SU-DHL-6 (cell line): Measurements from ENCODE around the gene TMTC1.

Source experiments
- H2AFZ ChIP-seq: fragments of 200-600 bp; sonication (generic); 2 replicates; pipeline ENCODE4 v1.6.1; 2014; ENCODE audit warnings: low read depth, mild to moderate bottlenecking, moderate library complexity, mixed read lengths, antibody characterized with exemption, low read length; ENCODE audit not compliant: severe bottlenecking
- H3F3A ChIP-seq: fragments of 200-600 bp; shearing (Covaris generic); 2 replicates; pipeline ENCODE4 v1.6.0; 2016; ENCODE audit warnings: antibody characterized with exemption, mild to moderate bottlenecking; ENCODE audit not compliant: insufficient read depth
- H3K27ac ChIP-seq: fragments of 200-600 bp; sonication (generic); 2 replicates; pipeline ENCODE4 v1.5.1; 2016; ENCODE audit warnings: low read depth, mild to moderate bottlenecking, low read length, moderate library complexity, mixed read lengths
- H3K27me3 ChIP-seq: fragments of 200-600 bp; sonication (generic), shearing (Covaris generic); 2 replicates; pipeline ENCODE4 v1.6.0; 2014; ENCODE audit warnings: mild to moderate bottlenecking, low read length
- H3K36me3 ChIP-seq: fragments of 200-600 bp; sonication (generic); 2 replicates; pipeline ENCODE4 v1.6.1; 2014; ENCODE audit warnings: mild to moderate bottlenecking, low read length, mixed read lengths
- H3K4me2 ChIP-seq: fragments of 300-600, 200-600 bp; shearing (Covaris generic), sonication (generic); 2 replicates; pipeline ENCODE4 v1.6.0; 2014; ENCODE audit warnings: low read length, low read depth, mild to moderate bottlenecking; ENCODE audit not compliant: poor library complexity, severe bottlenecking
- H3K4me3 ChIP-seq: fragments of 200-600 bp; sonication (generic); 2 replicates; pipeline ENCODE4 v1.5.1; 2014; ENCODE audit warnings: antibody characterized with exemption, low read length, mild to moderate bottlenecking, mixed read lengths; ENCODE audit not compliant: insufficient read depth, poor library complexity, severe bottlenecking
- H3K79me2 ChIP-seq: fragments of 200-600 bp; sonication (generic); 2 replicates; pipeline ENCODE4 v1.6.1; 2014; ENCODE audit warnings: mild to moderate bottlenecking, low read length, moderate library complexity; ENCODE audit not compliant: insufficient read depth
- H3K9ac ChIP-seq: fragments of 200-600 bp; sonication (generic); 2 replicates; pipeline ENCODE4 v1.7.0; 2014; ENCODE audit warnings: mild to moderate bottlenecking, low read length
- H3K9me2 ChIP-seq: fragments of 200-600 bp; sonication (generic); replicated peaks from 2 replicates; pipeline ENCODE4 v1.6.1; 2014; ENCODE audit warnings: low read length; ENCODE audit not compliant: insufficient read depth
- H3K9me3 ChIP-seq: fragments of 200-600 bp; sonication (generic); 2 replicates; pipeline ENCODE4 v1.6.1; 2014; ENCODE audit warnings: low read length, mixed read lengths; ENCODE audit not compliant: insufficient read depth
- H4K20me1 ChIP-seq: fragments of 200-600 bp; sonication (generic); 2 replicates; pipeline ENCODE4 v1.6.1; 2014; ENCODE audit warnings: low read depth, mild to moderate bottlenecking, antibody characterized with exemption, low read length, moderate library complexity, mixed read lengths
- CTCF ChIP-seq: fragments of 200-600 bp; sonication (generic); IDR thresholded peaks from one replicate; pipeline ENCODE4 v1.5.1; 2017; ENCODE audit warnings: antibody characterized with exemption, mild to moderate bottlenecking, low read length, moderate library complexity; ENCODE audit not compliant: insufficient read depth, poor library complexity, severe bottlenecking
- EZH2phosphoT487 ChIP-seq: fragments of 200-600 bp; sonication (generic), shearing (Covaris generic); conservative IDR thresholded peaks from 2 replicates; pipeline ENCODE4 v1.6.1; 2018; ENCODE audit warnings: mild to moderate bottlenecking, antibody characterized with exemption, low read length, moderate library complexity, mixed read lengths

TMTC1 gene

DNA sequence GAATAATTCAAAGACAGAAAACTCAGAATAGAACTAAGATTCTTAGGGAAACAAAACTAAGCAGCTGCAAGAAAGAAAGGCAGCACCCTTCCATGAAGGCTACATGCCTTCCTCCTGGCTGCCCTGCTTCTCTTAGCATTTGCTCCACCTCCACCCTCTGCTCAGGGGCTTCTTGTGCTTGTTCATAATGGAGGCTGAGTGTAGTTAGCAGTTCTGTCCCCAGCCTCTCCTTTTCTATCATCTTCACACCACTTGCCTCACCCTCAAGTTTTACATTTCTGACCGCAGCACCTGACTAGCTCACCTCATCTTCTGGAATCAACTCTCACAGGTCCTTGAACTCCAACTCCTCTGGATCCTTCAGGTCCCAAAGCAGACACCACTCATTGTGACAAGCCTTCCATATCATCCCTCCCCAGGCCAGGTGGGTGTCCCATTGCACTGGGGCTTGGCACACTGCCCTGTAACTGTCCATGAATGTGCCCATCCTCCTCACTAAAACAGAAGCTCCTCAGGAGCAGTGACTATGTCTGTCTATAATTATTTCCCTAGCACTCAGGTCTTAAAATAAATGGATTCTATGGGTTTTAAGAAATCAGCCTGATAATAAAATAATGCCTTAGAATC, 139.1 kb downstream of the TMTC1 start:
- Histone ChIP-seq H3K36me3 (no peaks in the 10 kb centered on the region), H3K9me3 (no peaks in the 10 kb centered on the region), H3K9me2 (no peaks in the 10 kb centered on the region), H3K79me2 (no peaks in the 10 kb centered on the region), H3K27ac (no peak overlapping the region), H3K4me3 (no peak overlapping the region), H4K20me1 (no peaks in the 10 kb centered on the region), H3K27me3 (no peaks in the 10 kb centered on the region), H3F3A (no peaks in the 10 kb centered on the region), H2AFZ (no peak overlapping the region), H3K4me2 (no peak overlapping the region), H3K9ac (no peak overlapping the region)
- TF ChIP-seq CTCF (no peak), EZH2phosphoT487 (no peak)

DNA sequence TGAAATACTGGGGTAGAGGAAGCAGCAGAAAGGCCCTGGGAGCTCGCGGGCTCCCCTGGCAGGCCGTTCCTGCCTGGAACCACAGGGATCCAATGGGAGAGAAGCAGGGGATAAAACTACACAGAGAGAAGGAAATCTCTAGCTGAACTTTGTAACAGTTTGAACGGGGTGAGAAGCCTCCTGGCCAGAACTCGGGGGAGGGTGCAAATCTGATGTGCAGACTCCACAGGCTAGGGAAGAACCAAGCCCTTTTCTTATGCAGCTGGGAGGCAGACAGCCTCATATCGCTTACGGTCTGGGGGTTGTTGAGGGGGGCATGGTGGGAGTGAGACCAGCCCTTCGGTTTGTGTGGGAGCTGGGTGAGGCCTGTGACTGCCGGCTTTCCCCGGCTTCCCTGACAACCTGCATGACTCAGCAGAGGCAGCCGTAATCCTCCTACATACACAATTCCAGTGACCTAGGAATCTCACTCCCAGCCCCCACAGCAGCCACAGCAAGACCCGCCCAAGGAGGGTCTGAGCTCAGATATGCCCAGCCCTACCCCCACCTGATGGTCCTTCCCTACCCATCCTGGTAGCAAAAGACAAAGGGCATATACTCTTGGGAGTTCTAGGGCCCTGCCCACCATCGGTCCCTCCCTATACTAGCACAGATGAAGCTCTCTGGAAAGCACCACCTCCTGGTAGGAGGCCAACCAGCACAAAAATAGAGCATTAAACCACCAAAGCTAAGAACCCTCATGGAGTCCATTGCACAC, 143.0 kb downstream of the TMTC1 start:
- Histone ChIP-seq H3K27ac (no peak overlapping the region), H3K4me2 (no peak overlapping the region), H2AFZ (no peak overlapping the region)

DNA sequence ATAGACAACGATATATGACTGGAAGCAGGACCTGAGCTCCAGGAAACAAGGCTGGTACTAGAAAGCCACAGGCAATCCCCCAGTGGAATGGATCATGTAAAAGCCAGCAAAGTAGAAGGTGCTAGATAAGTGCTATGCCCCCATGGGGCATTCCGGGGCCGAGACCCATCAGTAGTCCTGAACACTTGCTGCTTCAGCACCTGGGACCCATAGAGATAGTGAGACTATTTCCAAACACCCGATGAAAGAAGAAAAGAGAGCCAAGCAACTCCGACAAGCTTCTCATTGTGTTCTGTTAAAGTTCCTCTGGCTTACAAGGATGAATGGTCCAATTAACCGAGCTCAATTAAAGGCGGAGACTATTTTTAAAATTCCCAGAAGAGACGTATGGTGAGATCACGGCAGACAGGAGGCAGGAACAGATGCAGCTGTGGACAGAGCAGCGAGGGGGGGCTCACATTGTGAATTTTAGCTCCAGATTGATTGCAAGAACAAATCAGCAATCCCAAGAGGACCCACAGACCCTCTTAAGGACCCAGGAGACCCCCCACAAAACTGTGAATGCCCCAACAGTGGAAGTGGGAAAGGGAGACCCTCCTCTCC, 143.7 kb downstream of the TMTC1 start:
- Histone ChIP-seq H3K27me3 (no peaks in the 10 kb centered on the region), H3K27ac (no peak overlapping the region), H2AFZ (no peak overlapping the region), H3K9me3 (no peaks in the 10 kb centered on the region), H3K9ac (no peak overlapping the region), H3K9me2 (no peaks in the 10 kb centered on the region), H3K4me2 (no peak overlapping the region), H4K20me1 (no peaks in the 10 kb centered on the region), H3K79me2 (no peaks in the 10 kb centered on the region), H3F3A (no peaks in the 10 kb centered on the region), H3K36me3 (no peaks in the 10 kb centered on the region), H3K4me3 (no peak overlapping the region)
- no peak for TF ChIP-seq EZH2phosphoT487
- no peak for TF ChIP-seq CTCF

More for the DNA sequence above, 143.0 kb downstream of the TMTC1 start:
- Histone ChIP-seq H3K36me3 (no peaks in the 10 kb centered on the region), H3F3A (no peaks in the 10 kb centered on the region), H3K27me3 (no peaks in the 10 kb centered on the region), H4K20me1 (no peaks in the 10 kb centered on the region), H3K9ac (no peak overlapping the region), H3K9me3 (no peaks in the 10 kb centered on the region), H3K4me3 (no peak overlapping the region), H3K9me2 (no peaks in the 10 kb centered on the region), H3K79me2 (no peaks in the 10 kb centered on the region)
- no peak for TF ChIP-seq EZH2phosphoT487
- TF ChIP-seq CTCF: no peak
